ENCODE measurements around the gene IQSEC1. TPM values are rescaled to one million over a fixed set of nuclear protein-coding genes. Genes with fewer than 3 reads are reported as not detected.

Gene IQSEC1
- polyA plus RNA-seq, 3 donors, result 17.7 to 61.7 (median 30.3) TPM

DNA sequence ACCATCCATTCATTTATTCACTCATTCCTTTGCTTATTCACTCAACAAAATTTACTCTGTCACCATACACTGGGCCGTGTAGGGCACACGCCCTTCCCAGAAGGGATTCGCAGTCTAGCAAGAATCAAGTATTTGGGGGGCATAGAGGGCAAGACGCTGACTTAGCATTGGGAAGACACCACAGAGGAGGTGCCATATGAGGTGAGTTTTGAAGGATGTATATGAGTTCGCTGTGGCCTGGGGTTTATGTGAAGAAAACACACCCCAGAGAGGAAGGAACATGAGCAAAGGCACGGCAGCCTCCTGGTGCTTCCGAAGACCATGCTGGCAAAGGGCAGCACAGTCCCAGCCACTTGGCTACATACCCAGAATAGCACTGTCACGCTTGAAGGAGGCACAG lies 23.1 kb upstream of the IQSEC1 start:
- DNase-seq, result no peak
- H3K36me3 ChIP-seq (replicated peaks in 1 of 2; ENCODE audit: control insufficient read depth in 1 of 2, insufficient read depth in 2 of 2, low read length in 2 of 2), result no peaks in the 10 kb centered on the region
- H3K27me3 ChIP-seq (ENCODE audit: control insufficient read depth in 2 of 2, insufficient read depth in 2 of 2, low read length in 2 of 2), result peaks cover 0 to 12% of the 10 kb centered on the region in 2 donors
- no peaks in the 10 kb centered on the region for H3K9me3 ChIP-seq (replicated peaks in 1 of 2; ENCODE audit: control insufficient read depth in 1 of 2, insufficient read depth in 1 of 2, low read length in 2 of 2)
- H3K4me2 ChIP-seq (replicated peaks; ENCODE audit: extremely low read depth, low read length, poor library complexity, severe bottlenecking), result no peak overlapping the region
- Mint-ChIP-seq H3K27ac (no peak overlapping the region), H3K27me3 (ENCODE audit: low read depth in 3 of 3) (peaks cover 15 to 24% (median 19%) of the 10 kb centered on the region in 3 donors), H3K4me1 (peaks cover 28% of the 10 kb centered on the region), H3K9me3 (no peaks in the 10 kb centered on the region), H3K36me3 (no peaks in the 10 kb centered on the region), H3K4me3 (no peak overlapping the region)
- peaks cover 5 to 7% of the 10 kb centered on the region in 2 donors for H3K4me1 ChIP-seq (ENCODE audit: control insufficient read depth in 1 of 2, insufficient read depth in 2 of 2, low read length in 2 of 2)
- TF ChIP-seq, protein P1, sequence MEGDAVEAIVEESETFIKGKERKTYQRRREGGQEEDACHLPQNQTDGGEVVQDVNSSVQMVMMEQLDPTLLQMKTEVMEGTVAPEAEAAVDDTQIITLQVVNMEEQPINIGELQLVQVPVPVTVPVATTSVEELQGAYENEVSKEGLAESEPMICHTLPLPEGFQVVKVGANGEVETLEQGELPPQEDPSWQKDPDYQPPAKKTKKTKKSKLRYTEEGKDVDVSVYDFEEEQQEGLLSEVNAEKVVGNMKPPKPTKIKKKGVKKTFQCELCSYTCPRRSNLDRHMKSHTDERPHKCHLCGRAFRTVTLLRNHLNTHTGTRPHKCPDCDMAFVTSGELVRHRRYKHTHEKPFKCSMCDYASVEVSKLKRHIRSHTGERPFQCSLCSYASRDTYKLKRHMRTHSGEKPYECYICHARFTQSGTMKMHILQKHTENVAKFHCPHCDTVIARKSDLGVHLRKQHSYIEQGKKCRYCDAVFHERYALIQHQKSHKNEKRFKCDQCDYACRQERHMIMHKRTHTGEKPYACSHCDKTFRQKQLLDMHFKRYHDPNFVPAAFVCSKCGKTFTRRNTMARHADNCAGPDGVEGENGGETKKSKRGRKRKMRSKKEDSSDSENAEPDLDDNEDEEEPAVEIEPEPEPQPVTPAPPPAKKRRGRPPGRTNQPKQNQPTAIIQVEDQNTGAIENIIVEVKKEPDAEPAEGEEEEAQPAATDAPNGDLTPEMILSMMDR (IDR thresholded peaks at IDR 0.05), result no peak
- no peak overlapping the region for H2AFZ ChIP-seq (ENCODE audit: insufficient read depth, low read depth, low read length, poor library complexity, severe bottlenecking)
- no peak overlapping the region for H3K4me3 ChIP-seq (replicated peaks in 1 of 3; ENCODE audit: low read depth in 2 of 3, low read length in 3 of 3)
- no peak overlapping the region for H3K9ac ChIP-seq (ENCODE audit: insufficient read depth, low read length, poor library complexity, severe bottlenecking)
- intact Hi-C loops (cut with micrococcal nuclease), result loop anchor here in 1 of 2 donors (10.0 kb wide), 2 partner anchors 368 to 558 kb away; no protein-coding TSS in a partner anchor
- H3K79me2 ChIP-seq (ENCODE audit: insufficient read depth, low read length), result no peaks in the 10 kb centered on the region
- no peak overlapping the region for H3K27ac ChIP-seq (ENCODE audit: low read depth in 1 of 2, low read length in 2 of 2)
- no peaks in the 10 kb centered on the region for H4K20me1 ChIP-seq (ENCODE audit: insufficient read depth, low read length)
- WGBS (ENCODE audit: insufficient coverage), result 97% methylated on average over 3 of the region's 8 CpGs

DNA sequence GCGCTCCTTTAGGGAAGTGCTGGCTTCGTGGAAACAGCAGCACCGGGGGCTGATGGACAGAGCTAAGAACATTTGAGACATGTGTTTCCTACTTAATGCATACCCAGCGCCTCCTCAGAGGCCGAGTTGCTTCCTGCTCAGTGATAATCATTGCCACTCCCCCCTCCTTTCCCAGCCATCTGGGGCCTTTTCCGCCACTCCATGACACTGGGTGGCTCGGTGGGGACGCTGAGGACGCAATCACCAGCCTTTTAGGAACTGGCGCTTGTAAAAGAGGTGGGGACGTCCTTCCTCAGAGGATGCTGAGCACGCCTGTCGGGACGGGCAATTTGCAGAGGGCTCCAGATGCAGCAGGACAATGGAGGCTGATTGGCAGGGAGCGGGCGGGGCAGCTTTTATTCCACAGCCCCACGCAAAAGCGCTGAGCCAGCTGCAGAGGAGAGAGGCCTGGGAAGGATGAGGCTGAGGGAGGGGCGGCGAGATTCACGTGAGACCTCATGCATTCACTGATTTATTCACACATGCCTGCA lies 22.2 kb upstream of the IQSEC1 start:
- Histone ChIP-seq H3K27me3 (ENCODE audit: control insufficient read depth in 2 of 2, insufficient read depth in 2 of 2, low read length in 2 of 2) (peaks cover 0 to 12% of the 10 kb centered on the region in 2 donors), H3K9me3 (replicated peaks in 1 of 2; ENCODE audit: control insufficient read depth in 1 of 2, insufficient read depth in 1 of 2, low read length in 2 of 2) (no peaks in the 10 kb centered on the region), H3K9ac (ENCODE audit: insufficient read depth, low read length, poor library complexity, severe bottlenecking) (no peak overlapping the region), H3K4me3 (replicated peaks in 1 of 3; ENCODE audit: low read depth in 2 of 3, low read length in 3 of 3) (no peak overlapping the region), H4K20me1 (ENCODE audit: insufficient read depth, low read length) (no peaks in the 10 kb centered on the region), H3K4me2 (replicated peaks; ENCODE audit: extremely low read depth, low read length, poor library complexity, severe bottlenecking) (no peak overlapping the region), H3K36me3 (replicated peaks in 1 of 2; ENCODE audit: control insufficient read depth in 1 of 2, insufficient read depth in 2 of 2, low read length in 2 of 2) (no peaks in the 10 kb centered on the region), H3K27ac (ENCODE audit: low read depth in 1 of 2, low read length in 2 of 2) (no peak overlapping the region), H3K4me1 (ENCODE audit: control insufficient read depth in 1 of 2, insufficient read depth in 2 of 2, low read length in 2 of 2) (peaks cover 5 to 7% of the 10 kb centered on the region in 2 donors), H2AFZ (ENCODE audit: insufficient read depth, low read depth, low read length, poor library complexity, severe bottlenecking) (peak overlapping the region; percentile 7), H3K79me2 (ENCODE audit: insufficient read depth, low read length) (no peaks in the 10 kb centered on the region)
- peaks cover 28% of the 10 kb centered on the region for H3K4me1 Mint-ChIP-seq
- peak overlapping the region in 1 of 2 donors; percentile 73 for H3K4me3 Mint-ChIP-seq
- H3K36me3 Mint-ChIP-seq, result no peaks in the 10 kb centered on the region
- TF ChIP-seq, protein P1 (IDR thresholded peaks at IDR 0.05), result no peak
- intact Hi-C loops (cut with micrococcal nuclease), result loop anchor here in 1 of 2 donors (10.0 kb wide), 2 partner anchors 369 to 559 kb away; no protein-coding TSS in a partner anchor
- WGBS (ENCODE audit: insufficient coverage), result 9% methylated on average over 15 of the region's 21 CpGs
- H3K27me3 Mint-ChIP-seq (ENCODE audit: low read depth in 3 of 3), result peaks cover 15 to 24% (median 19%) of the 10 kb centered on the region in 3 donors
- no peak overlapping the region for H3K27ac Mint-ChIP-seq
- no peaks in the 10 kb centered on the region for H3K9me3 Mint-ChIP-seq
- DNase-seq, result no peak
